ENCODE data around the gene RPL35.

Gene RPL35

DNA sequence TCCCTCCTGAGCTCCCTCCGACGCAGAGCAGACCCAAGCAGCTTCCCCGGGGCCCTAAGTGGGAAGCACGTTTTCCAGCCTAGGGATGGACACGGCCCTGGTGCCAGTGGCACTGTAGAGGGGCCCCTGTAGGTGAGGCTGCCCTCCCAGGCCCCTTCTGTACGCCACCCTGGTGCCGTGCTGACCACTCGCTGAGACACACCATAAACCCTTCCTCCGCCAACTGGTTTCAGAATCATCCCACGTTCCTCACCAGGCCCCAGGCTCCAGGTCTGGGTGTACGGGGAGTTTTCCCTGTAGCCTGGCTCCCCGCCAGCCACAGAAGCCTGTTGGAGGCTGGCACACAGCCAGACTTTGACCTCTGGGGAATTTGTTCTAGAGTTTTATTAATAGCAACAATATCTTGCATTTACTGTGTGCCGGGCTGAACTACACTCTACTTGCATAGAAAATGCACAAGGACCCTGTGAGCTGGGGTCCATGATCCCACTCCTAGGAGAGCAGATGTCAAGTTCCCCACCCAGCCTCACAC lies 26.7 kb downstream of the RPL35 start:
- Histone ChIP-seq H3K4me1 (ENCODE audit: control insufficient read depth, insufficient read depth, low read length) (no peaks in the 10 kb centered on the region), H3K9ac (ENCODE audit: low read depth, low read length) (no peak overlapping the region), H3K27ac (ENCODE audit: low read depth, low read length) (no peak overlapping the region), H3K4me3 (ENCODE audit: low read depth, low read length) (no peak overlapping the region), H3K27me3 (ENCODE audit: control insufficient read depth, insufficient read depth, low read length) (no peaks in the 10 kb centered on the region), H3K9me3 (ENCODE audit: control insufficient read depth, insufficient read depth, low read length) (no peaks in the 10 kb centered on the region), H3K36me3 (ENCODE audit: control insufficient read depth, insufficient read depth, low read length) (no peaks in the 10 kb centered on the region)

DNA sequence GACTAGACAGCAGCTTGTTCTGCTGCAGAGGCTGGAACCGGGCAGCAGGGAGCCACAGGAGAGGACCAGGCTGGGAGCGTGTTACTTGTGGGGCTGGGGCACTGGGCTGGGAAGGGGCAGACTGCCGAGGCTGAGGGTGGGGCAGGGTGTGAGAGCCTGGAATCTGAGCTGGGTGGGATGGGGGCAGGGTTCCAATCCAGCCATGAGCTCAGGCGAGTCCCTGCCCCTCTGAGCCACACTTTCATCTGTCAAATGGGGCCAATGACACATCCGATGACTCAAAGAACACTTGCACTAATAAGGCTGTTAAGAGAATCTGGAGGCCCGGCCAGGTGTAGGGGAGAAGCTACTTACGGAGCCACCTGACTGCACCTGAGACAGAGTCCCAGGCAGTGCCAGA lies 27.2 kb downstream of the RPL35 start:
- Histone ChIP-seq H3K4me3 (ENCODE audit: low read depth, low read length) (no peak overlapping the region), H3K4me1 (ENCODE audit: control insufficient read depth, insufficient read depth, low read length) (peaks cover under 1% of the 10 kb centered on the region), H3K27ac (ENCODE audit: low read depth, low read length) (no peak overlapping the region), H3K27me3 (ENCODE audit: control insufficient read depth, insufficient read depth, low read length) (no peaks in the 10 kb centered on the region), H3K9me3 (ENCODE audit: control insufficient read depth, insufficient read depth, low read length) (no peaks in the 10 kb centered on the region), H3K9ac (ENCODE audit: low read depth, low read length) (no peak overlapping the region), H3K36me3 (ENCODE audit: control insufficient read depth, insufficient read depth, low read length) (no peaks in the 10 kb centered on the region)

DNA sequence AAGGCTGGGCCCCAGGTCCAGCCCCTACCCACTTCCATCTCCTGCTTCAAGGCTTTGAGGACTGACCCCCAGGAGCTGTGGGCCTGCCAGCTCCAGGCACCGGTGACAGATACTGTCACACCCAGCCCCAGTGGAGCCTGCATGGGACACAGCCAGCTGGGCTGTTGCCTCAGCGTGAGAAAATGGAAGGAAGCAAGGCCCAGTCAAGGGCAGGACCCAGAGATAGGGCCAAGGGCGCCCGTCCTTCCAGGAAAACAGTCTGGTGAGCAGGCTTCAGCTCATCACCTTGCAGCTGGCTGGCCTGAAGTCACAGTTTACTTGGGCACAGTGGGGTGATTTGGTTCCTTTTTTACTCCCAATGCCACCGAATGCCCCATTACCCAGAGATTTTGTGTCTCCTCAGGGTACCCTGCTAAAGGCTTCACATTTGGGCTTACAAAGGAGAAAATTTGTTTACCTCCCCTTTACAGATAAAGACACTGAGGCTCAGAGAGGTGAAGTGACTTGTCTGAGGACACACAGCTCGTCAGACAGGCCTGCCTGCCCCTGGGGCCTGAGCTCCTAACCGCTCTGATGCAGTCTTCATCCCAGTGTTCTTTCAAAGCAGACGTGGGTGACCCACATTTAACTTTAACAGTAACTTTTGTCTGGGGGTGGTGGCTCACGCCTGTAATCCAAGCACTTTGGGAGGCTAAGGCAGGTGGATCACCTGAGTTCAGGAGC lies 30.0 kb downstream of the RPL35 start:
- no peaks in the 10 kb centered on the region for H3K36me3 ChIP-seq (ENCODE audit: control insufficient read depth, insufficient read depth, low read length)
- H3K9ac ChIP-seq (ENCODE audit: low read depth, low read length), result no peak overlapping the region
- no peak overlapping the region for H3K27ac ChIP-seq (ENCODE audit: low read depth, low read length)
- H3K27me3 ChIP-seq (ENCODE audit: control insufficient read depth, insufficient read depth, low read length), result no peaks in the 10 kb centered on the region
- peaks cover 6% of the 10 kb centered on the region for H3K4me1 ChIP-seq (ENCODE audit: control insufficient read depth, insufficient read depth, low read length)
- no peak overlapping the region for H3K4me3 ChIP-seq (ENCODE audit: low read depth, low read length)
- H3K9me3 ChIP-seq (ENCODE audit: control insufficient read depth, insufficient read depth, low read length), result no peaks in the 10 kb centered on the region

DNA sequence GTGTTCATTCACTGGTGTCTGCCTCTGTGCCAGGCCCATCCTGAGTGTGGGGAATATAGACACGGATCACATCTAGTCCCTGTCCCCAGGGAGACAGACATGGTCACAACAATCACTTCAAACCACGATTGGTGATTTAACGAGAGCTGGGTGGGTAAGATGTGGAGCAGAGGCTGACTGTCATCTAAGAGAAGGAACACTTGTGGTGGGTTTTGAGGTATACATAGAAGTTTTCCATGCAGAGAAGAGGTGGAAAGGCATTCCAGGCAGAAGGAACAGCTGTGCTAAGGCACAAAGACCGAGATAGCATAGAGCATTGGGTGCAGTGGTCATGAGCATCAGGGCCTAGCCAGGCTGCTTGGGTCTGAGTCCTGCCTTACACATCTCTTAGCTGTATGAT lies 31.2 kb downstream of the RPL35 start:
- Histone ChIP-seq H3K9ac (ENCODE audit: low read depth, low read length) (no peak overlapping the region), H3K9me3 (ENCODE audit: control insufficient read depth, insufficient read depth, low read length) (no peaks in the 10 kb centered on the region), H3K27ac (ENCODE audit: low read depth, low read length) (no peak overlapping the region), H3K27me3 (ENCODE audit: control insufficient read depth, insufficient read depth, low read length) (no peaks in the 10 kb centered on the region), H3K4me3 (ENCODE audit: low read depth, low read length) (no peak overlapping the region), H3K4me1 (ENCODE audit: control insufficient read depth, insufficient read depth, low read length) (peaks cover 6% of the 10 kb centered on the region), H3K36me3 (ENCODE audit: control insufficient read depth, insufficient read depth, low read length) (no peaks in the 10 kb centered on the region)

DNA sequence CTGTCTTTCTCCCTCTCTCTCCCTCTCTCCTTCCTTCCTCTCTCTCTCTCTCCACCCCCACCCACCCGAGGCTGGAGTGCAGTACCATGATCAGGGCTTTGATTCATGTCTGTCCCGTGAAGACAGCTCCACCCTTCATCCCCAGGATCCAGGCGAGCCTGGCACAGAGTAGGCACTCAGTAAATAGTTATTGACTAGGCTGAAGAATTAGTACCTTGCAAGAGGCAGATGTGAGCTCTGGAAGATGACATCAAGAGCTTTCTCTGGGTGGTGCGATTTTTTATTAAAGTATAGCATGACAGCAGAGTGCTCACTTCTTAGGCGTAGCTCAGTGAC lies 32.5 kb downstream of the RPL35 start:
- H3K9me3 ChIP-seq (ENCODE audit: control insufficient read depth, insufficient read depth, low read length), result no peaks in the 10 kb centered on the region
- H3K9ac ChIP-seq (ENCODE audit: low read depth, low read length), result no peak overlapping the region
- no peaks in the 10 kb centered on the region for H3K27me3 ChIP-seq (ENCODE audit: control insufficient read depth, insufficient read depth, low read length)
- no peak overlapping the region for H3K4me3 ChIP-seq (ENCODE audit: low read depth, low read length)
- no peaks in the 10 kb centered on the region for H3K36me3 ChIP-seq (ENCODE audit: control insufficient read depth, insufficient read depth, low read length)
- H3K27ac ChIP-seq (ENCODE audit: low read depth, low read length), result no peak overlapping the region
- H3K4me1 ChIP-seq (ENCODE audit: control insufficient read depth, insufficient read depth, low read length), result peaks cover 6% of the 10 kb centered on the region

DNA sequence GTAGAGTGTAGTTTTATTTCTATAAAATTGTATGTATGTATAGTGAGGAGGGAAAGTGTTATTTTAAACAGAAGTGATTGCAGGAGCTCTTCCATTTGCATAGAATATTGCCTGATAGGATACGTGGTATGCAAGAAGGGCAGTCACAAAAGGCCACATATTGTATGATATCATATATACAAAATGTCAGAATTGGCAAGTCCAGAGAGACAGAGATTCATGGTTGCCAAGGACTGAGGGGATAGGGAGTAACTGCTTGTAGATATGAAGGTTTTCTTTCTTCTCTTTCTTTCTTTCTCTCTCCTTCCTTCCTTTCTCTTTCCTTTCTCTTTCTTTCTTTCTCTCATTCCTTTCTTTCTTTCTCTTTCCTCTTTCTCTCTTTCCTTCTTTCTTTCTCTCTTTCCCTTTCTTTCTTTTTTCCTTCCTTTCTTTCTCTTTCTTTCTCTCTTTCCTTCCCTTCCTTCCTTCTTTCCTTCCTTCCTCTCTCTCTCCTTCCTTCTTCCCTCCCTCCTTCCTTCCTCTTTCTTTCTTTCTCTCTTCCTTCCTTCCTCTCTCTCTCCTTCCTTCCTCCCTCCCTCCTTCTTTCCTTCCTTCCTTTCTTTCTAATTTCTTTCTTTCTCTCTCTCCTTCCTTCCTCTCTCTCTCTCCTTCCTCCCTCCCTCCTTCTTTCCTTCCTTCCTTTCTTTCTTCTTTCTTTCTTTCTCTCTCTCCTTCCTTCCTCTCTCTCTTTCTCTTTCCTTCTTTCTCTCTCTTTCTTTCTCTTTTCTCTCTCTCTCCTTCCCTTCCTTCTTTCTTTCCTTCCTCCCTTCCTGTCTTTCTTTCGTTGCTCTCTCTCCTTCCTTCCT lies 33.0 kb downstream of the RPL35 start:
- Histone ChIP-seq H3K4me3 (ENCODE audit: low read depth, low read length) (no peak overlapping the region), H3K36me3 (ENCODE audit: control insufficient read depth, insufficient read depth, low read length) (no peaks in the 10 kb centered on the region), H3K27ac (ENCODE audit: low read depth, low read length) (no peak overlapping the region), H3K4me1 (ENCODE audit: control insufficient read depth, insufficient read depth, low read length) (peaks cover 6% of the 10 kb centered on the region), H3K27me3 (ENCODE audit: control insufficient read depth, insufficient read depth, low read length) (no peaks in the 10 kb centered on the region), H3K9me3 (ENCODE audit: control insufficient read depth, insufficient read depth, low read length) (no peaks in the 10 kb centered on the region), H3K9ac (ENCODE audit: low read depth, low read length) (no peak overlapping the region)

DNA sequence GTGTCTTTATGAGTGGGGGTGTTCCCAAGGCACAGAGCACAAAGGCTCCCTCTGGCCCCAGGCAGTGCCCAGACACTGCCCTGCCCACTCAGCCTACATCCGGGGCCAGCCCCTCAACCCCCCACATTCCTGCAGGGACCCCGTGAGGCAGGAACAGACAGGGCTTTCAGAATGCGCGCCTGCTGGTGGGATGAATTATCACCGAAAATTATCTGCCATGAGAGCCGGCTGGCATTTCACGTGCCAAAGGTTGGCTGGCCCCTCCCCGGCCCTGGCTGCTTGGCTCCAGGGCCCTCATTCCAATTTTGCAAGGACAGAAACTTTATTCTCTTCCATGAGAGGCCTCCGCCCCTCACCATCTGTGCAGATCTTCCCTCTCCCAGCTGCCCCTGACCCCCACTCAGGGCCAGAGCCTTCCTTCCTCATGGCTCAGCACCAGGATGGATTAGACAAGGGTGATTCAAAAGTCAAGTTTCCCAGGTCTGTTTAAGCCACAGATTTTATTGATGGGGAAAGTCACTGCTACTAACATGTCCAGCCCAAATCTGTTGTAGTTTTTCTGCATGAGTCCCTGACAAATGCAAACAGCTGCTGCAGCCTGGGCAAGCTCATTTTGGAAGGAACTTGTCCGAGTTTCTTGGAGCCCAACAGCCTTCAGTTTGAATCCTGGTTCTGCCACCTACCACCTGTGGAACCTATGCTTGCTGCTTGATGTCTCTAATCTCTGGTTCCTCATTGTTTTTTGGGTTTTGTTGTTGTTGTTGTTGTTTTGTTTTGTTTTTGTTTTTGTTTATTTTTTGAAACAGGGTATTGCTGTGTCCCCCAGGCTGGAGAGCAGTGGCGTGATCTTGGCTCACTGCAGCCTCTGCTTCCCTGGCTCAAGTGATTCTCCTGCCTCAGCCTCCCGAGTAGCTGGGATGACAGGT lies 40.8 kb downstream of the RPL35 start:
- no peaks in the 10 kb centered on the region for H3K9me3 ChIP-seq (ENCODE audit: control insufficient read depth, insufficient read depth, low read length)
- no peaks in the 10 kb centered on the region for H3K27me3 ChIP-seq (ENCODE audit: control insufficient read depth, insufficient read depth, low read length)
- H3K4me1 ChIP-seq (ENCODE audit: control insufficient read depth, insufficient read depth, low read length), result 0 out of 2 replicates have a peak, but pooled peaks cover 3% of the 10 kb centered on the region
- no peak overlapping the region for H3K4me3 ChIP-seq (ENCODE audit: low read depth, low read length)
- H3K36me3 ChIP-seq (ENCODE audit: control insufficient read depth, insufficient read depth, low read length), result no peaks in the 10 kb centered on the region
- no peak overlapping the region for H3K9ac ChIP-seq (ENCODE audit: low read depth, low read length)
- no peak overlapping the region for H3K27ac ChIP-seq (ENCODE audit: low read depth, low read length)

DNA sequence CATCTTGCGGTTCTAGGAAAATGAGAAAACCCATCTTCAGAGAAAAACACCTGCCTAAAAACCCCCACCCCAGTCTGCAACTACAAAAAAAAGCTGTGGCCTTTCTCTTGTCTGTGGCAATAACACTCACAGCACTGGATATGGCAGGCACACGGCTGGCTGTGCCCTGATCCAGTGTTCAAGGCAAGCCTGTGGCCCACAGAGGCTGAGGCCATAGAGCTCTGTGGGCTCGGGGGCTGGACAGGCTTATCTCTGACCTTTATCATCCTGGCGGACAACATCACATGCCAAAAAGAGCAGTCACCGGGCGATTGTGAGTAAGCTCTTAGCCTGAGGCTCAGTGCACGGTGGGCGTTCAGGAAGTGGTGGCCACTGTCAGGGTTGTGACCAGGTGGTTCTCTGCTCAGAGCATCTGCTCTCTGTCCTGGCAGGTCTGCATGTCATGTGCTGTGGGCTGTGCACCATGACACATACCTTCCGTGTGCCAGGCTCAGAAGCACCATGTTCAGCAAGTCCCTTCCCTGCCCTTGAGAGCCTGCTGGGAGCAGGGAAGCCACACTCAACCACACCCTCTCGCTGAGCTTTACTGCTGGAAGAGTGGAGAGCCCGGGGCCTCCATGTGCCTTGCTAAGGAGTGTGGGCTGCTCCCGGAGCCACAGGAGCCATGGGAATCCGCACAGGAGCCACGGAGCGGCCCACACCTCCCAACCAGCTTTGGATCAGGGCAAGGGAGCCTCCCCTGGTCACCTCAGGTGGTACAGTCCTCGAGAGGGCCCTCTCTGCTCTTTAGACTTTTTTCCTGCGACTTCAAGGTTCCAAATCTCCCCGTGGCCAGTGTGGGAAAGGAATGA lies 43.1 kb downstream of the RPL35 start:
- Histone ChIP-seq H3K9me3 (ENCODE audit: control insufficient read depth, insufficient read depth, low read length) (no peaks in the 10 kb centered on the region), H3K27me3 (ENCODE audit: control insufficient read depth, insufficient read depth, low read length) (no peaks in the 10 kb centered on the region), H3K27ac (ENCODE audit: low read depth, low read length) (no peak overlapping the region), H3K4me1 (ENCODE audit: control insufficient read depth, insufficient read depth, low read length) (peaks cover 7% of the 10 kb centered on the region), H3K9ac (ENCODE audit: low read depth, low read length) (no peak overlapping the region), H3K36me3 (ENCODE audit: control insufficient read depth, insufficient read depth, low read length) (no peaks in the 10 kb centered on the region), H3K4me3 (ENCODE audit: low read depth, low read length) (no peak overlapping the region)

DNA sequence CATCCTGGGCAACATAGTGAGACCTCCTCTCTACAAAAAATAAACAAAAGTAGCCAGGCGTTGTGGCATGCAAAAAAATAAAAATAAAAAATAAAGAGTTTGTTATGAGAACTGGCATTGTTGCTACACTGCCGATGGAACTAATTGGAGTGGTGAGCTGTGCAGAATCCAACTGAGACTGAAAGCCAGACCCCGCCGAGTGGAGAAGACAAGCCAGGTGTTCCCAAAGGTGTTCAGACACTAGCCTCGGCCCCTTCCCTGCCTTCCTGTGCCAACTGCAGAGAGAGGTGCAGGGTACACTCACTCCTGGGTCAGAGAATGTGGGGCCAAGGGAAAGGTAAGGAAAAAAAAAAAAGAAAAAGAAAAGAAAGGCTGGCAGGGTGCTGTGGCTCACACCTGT lies 46.2 kb downstream of the RPL35 start:
- Histone ChIP-seq H3K4me3 (ENCODE audit: low read depth, low read length) (no peak overlapping the region), H3K9ac (ENCODE audit: low read depth, low read length) (no peak overlapping the region), H3K27ac (ENCODE audit: low read depth, low read length) (no peak overlapping the region), H3K36me3 (ENCODE audit: control insufficient read depth, insufficient read depth, low read length) (no peaks in the 10 kb centered on the region), H3K9me3 (ENCODE audit: control insufficient read depth, insufficient read depth, low read length) (no peaks in the 10 kb centered on the region), H3K27me3 (ENCODE audit: control insufficient read depth, insufficient read depth, low read length) (no peaks in the 10 kb centered on the region), H3K4me1 (ENCODE audit: control insufficient read depth, insufficient read depth, low read length) (peaks cover 31% of the 10 kb centered on the region)

DNA sequence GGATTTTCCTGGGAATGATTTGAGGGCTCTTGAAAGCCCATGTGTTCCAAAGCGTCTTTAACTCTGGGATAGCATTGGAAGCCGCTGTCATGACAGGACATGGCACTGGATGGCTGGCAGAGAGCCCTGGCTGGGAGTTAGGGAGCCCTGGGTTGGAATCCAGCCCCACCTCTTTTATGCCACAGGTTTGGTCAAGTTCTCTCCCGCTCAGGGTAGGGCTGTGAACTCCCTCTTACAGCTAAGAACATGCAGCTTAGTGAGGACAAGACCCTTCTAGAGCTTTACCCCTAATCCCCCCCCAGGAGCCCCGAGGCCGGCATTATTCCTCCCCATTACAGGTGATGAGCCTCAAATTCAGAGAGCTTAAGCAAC lies 47.6 kb downstream of the RPL35 start:
- Histone ChIP-seq H3K9me3 (ENCODE audit: control insufficient read depth, insufficient read depth, low read length) (no peaks in the 10 kb centered on the region), H3K27ac (ENCODE audit: low read depth, low read length) (no peak overlapping the region), H3K4me1 (ENCODE audit: control insufficient read depth, insufficient read depth, low read length) (peaks cover 36% of the 10 kb centered on the region), H3K4me3 (ENCODE audit: low read depth, low read length) (no peak overlapping the region), H3K36me3 (ENCODE audit: control insufficient read depth, insufficient read depth, low read length) (no peaks in the 10 kb centered on the region), H3K27me3 (ENCODE audit: control insufficient read depth, insufficient read depth, low read length) (no peaks in the 10 kb centered on the region), H3K9ac (ENCODE audit: low read depth, low read length) (no peak overlapping the region)

All from HUES48 (cell line).